HEK293 (cell line): Measurements from ENCODE around the gene THTPA.

Source experiments
- CTCF ChIA-PET: fragments of 350-600 bp; formaldehyde crosslinking; extraction: SDS; loops from one replicate; lab custom pipeline; 2021; ENCODE audit warnings: antibody characterized with exemption; lab: Yijun Ruan, JAX
- POLR2A ChIA-PET: fragments of 300-600 bp; formaldehyde crosslinking; extraction: SDS; loops from one replicate; lab custom pipeline; 2020; ENCODE audit warnings: antibody characterized with exemption, inconsistent platforms; lab: Yijun Ruan, JAX
- H3K27ac ChIP-seq: fragments of 200-500 bp; sonication (Bioruptor generic); 2 replicates; pipeline ENCODE4 v1.5.1; 2014; ENCODE audit warnings: low read depth, low read length, control low read depth, inconsistent platforms; ENCODE audit errors: extremely low read depth
- H3K36me3 ChIP-seq, 2 experiments: fragments of 200-500 bp in 1 of 2; sonication (Bioruptor generic) in 1 of 2; 1 replicate in 1 of 2; 2 replicates in 1 of 2; pipeline ENCODE4 v1.5.1; 2014 to 2017; ENCODE audit warnings: inconsistent platforms in 2 of 2, low read length in 2 of 2; ENCODE audit not compliant: control insufficient read depth in 2 of 2, insufficient read depth in 1 of 2
- H3K4me1 ChIP-seq: fragments of 200-500 bp; sonication (Bioruptor generic); 2 replicates; pipeline ENCODE4 v1.5.1; 2014; ENCODE audit warnings: mild to moderate bottlenecking, low read length, inconsistent platforms; ENCODE audit not compliant: control insufficient read depth, insufficient read depth
- H3K4me3 ChIP-seq: 2 replicates; pipeline ENCODE4 v1.5.1; 2011; ENCODE audit warnings: low read depth, mild to moderate bottlenecking, control low read depth, low read length, moderate library complexity
- H3K9me3 ChIP-seq: fragments of 200-500 bp; sonication (Bioruptor generic); 2 replicates; pipeline ENCODE4 v1.5.1; 2014; ENCODE audit warnings: low read depth, low read length, inconsistent platforms; ENCODE audit not compliant: control insufficient read depth, insufficient read depth
- AEBP2 ChIP-seq: fragments of 450-650 bp; formaldehyde crosslinking; IDR thresholded peaks from 2 replicates; pipeline ENCODE4 v1.5.1; 2016; ENCODE audit warnings: missing biosample characterization, missing genetic modification characterization, borderline replicate concordance
- GLI4 ChIP-seq: fragments of 450-650 bp; formaldehyde crosslinking; IDR thresholded peaks from 2 replicates; pipeline ENCODE4 v1.5.1; 2016; ENCODE audit warnings: missing biosample characterization, missing genetic modification characterization
- GLIS1 ChIP-seq: fragments of 450-650 bp; formaldehyde crosslinking; IDR thresholded peaks from 2 replicates; pipeline ENCODE4 v1.5.1; 2016; ENCODE audit warnings: missing biosample characterization, missing genetic modification characterization
- HIC1 ChIP-seq: fragments of 450-650 bp; formaldehyde crosslinking; IDR thresholded peaks from 2 replicates; pipeline ENCODE4 v1.5.1; 2016; ENCODE audit warnings: missing biosample characterization, missing genetic modification characterization
- KLF10 ChIP-seq: fragments of 450-650 bp; IDR thresholded peaks from 2 replicates; pipeline ENCODE4 v1.5.1; 2018; ENCODE audit warnings: missing biosample characterization, mild to moderate bottlenecking, missing genetic modification characterization
- PRDM1 ChIP-seq: fragments of 450-650 bp; formaldehyde crosslinking; IDR thresholded peaks from 2 replicates; pipeline ENCODE4; 2016; ENCODE audit warnings: missing biosample characterization, missing genetic modification characterization
- PRDM6 ChIP-seq: fragments of 450-650 bp; formaldehyde crosslinking; IDR thresholded peaks from 2 replicates; pipeline ENCODE4 v1.5.1; 2017; ENCODE audit warnings: missing biosample characterization, missing genetic modification characterization
- REPIN1 ChIP-seq: fragments of 450-650 bp; formaldehyde crosslinking; IDR thresholded peaks from 2 replicates; pipeline ENCODE4 v1.5.1; 2017; ENCODE audit warnings: missing biosample characterization, missing genetic modification characterization, low read depth
- SALL2 ChIP-seq: fragments of 450-650 bp; formaldehyde crosslinking; IDR thresholded peaks from 2 replicates; pipeline ENCODE4 v1.5.0; 2017; ENCODE audit warnings: missing biosample characterization, mild to moderate bottlenecking, missing genetic modification characterization, borderline replicate concordance
- ZIC2 ChIP-seq: fragments of 450-650 bp; formaldehyde crosslinking; IDR thresholded peaks from 2 replicates; pipeline ENCODE4 v1.5.1; 2016; ENCODE audit warnings: missing biosample characterization, missing genetic modification characterization
- ZNF16 ChIP-seq: fragments of 450-650 bp; formaldehyde crosslinking; IDR thresholded peaks from 2 replicates; pipeline ENCODE4 v1.5.1; 2016; ENCODE audit warnings: low read depth, missing biosample characterization, missing genetic modification characterization
- ZNF221 ChIP-seq: fragments of 450-650 bp; formaldehyde crosslinking; IDR thresholded peaks from 2 replicates; pipeline ENCODE4 v1.5.1; 2017; ENCODE audit warnings: missing biosample characterization, missing genetic modification characterization, borderline replicate concordance
- ZNF274 ChIP-seq, 2 experiments: fragments of 200-500 bp in 1 of 2; fragments of 450-650 bp in 1 of 2; sonication (Bioruptor generic) in 1 of 2; formaldehyde crosslinking in 1 of 2; IDR thresholded peaks; 2 replicates each; pipeline versions ENCODE4 v1.5.1 to v1.6.1; 2014 to 2016; ENCODE audit warnings: borderline replicate concordance in 1 of 2, inconsistent platforms in 1 of 2, low read length in 1 of 2, missing biosample characterization in 1 of 2, missing genetic modification characterization in 1 of 2
- ZNF37A ChIP-seq: fragments of 450-650 bp; IDR thresholded peaks from 2 replicates; pipeline ENCODE4 v1.5.1; 2018; ENCODE audit warnings: missing biosample characterization, missing genetic modification characterization
- ZNF501 ChIP-seq: fragments of 450-650 bp; formaldehyde crosslinking; IDR thresholded peaks from 2 replicates; pipeline ENCODE4 v1.5.1; 2016; ENCODE audit warnings: missing biosample characterization, missing genetic modification characterization
- ZNF518A ChIP-seq: fragments of 450-650 bp; formaldehyde crosslinking; conservative IDR thresholded peaks from 2 replicates; pipeline ENCODE4 v1.5.1; 2016; ENCODE audit warnings: low read depth, missing biosample characterization, missing genetic modification characterization
- ZNF530 ChIP-seq: fragments of 450-650 bp; formaldehyde crosslinking; IDR thresholded peaks from 2 replicates; pipeline ENCODE4 v1.5.1; 2016; ENCODE audit warnings: low read depth, missing biosample characterization, missing genetic modification characterization
- ZNF548 ChIP-seq: fragments of 450-650 bp; formaldehyde crosslinking; IDR thresholded peaks from 2 replicates; pipeline ENCODE4 v1.5.1; 2016; ENCODE audit warnings: missing biosample characterization, missing genetic modification characterization
- ZNF624 ChIP-seq: fragments of 450-650 bp; formaldehyde crosslinking; IDR thresholded peaks from 2 replicates; pipeline ENCODE4 v1.5.1; 2017; ENCODE audit warnings: missing biosample characterization, missing genetic modification characterization
- ZNF768 ChIP-seq: fragments of 450-650 bp; formaldehyde crosslinking; IDR thresholded peaks from 2 replicates; pipeline ENCODE4 v1.5.1; 2018; ENCODE audit warnings: missing biosample characterization, mild to moderate bottlenecking, missing genetic modification characterization

THTPA gene

GRCh38 chr14:23523229-23524016 lies 32.6 kb upstream of the THTPA start:
- Histone ChIP-seq H3K27ac (no peak overlapping the region), H3K4me3 (no peak overlapping the region), H3K36me3 (peaks cover 0 to 21% of the 10 kb centered on the region in 2 experiments; a peak in 2 of 3 replicates), H3K9me3 (no peaks in the 10 kb centered on the region), H3K4me1 (no peaks in the 10 kb centered on the region)
- TF ChIP-seq ZNF37A (tag by site-specific recombination), result no peak
- TF ChIP-seq ZIC2 (tag by site-specific recombination), result peak; percentile 78
- TF ChIP-seq GLI4 (tag by site-specific recombination), result no peak
- no peak for TF ChIP-seq ZNF16 (tag by site-specific recombination)
- no peak for TF ChIP-seq PRDM1 (tag by site-specific recombination)
- no peak for TF ChIP-seq ZNF501 (tag by site-specific recombination)
- TF ChIP-seq GLIS1 (tag by site-specific recombination), result peak; percentile 72
- no peak for TF ChIP-seq PRDM6 (tag by site-specific recombination)
- TF ChIP-seq ZNF274 (IDR thresholded peaks at IDR 0.05; ENCODE audit: low read length), result no peak
- TF ChIP-seq ZNF274 (tag by site-specific recombination; IDR thresholded peaks at IDR 0.05; ENCODE audit: borderline replicate concordance), result no peak
- ChIA-PET CTCF (interaction anchor here (0.6 kb wide), 1 partner anchor 36 kb away, joined by 3 read pairs; no protein-coding TSS in a partner anchor), POLR2A (no interaction called here)

GRCh38 chr14:23524954-23525353 lies 31.1 kb upstream of the THTPA start:
- TF ChIP-seq REPIN1 (tag by site-specific recombination), result no peak
- no peak for TF ChIP-seq ZNF768 (tag by site-specific recombination)
- TF ChIP-seq ZNF221, result no peak
- no peaks in the 10 kb centered on the region for H3K9me3 ChIP-seq
- H3K36me3 ChIP-seq, result peaks cover 0 to 24% of the 10 kb centered on the region in 2 experiments; a peak in 2 of 3 replicates
- POLR2A ChIA-PET, result no interaction called here
- H3K27ac ChIP-seq, result no peak overlapping the region
- H3K4me3 ChIP-seq, result no peak overlapping the region
- CTCF ChIA-PET, result interaction anchor here (0.8 kb wide), 1 partner anchor 35 kb away, joined by 3 read pairs; no protein-coding TSS in a partner anchor
- no peaks in the 10 kb centered on the region for H3K4me1 ChIP-seq

- H3K27ac ChIP-seq, result no peak overlapping the region
- H3K36me3 ChIP-seq, result peaks cover 0 to 24% of the 10 kb centered on the region in 2 experiments; a peak in 2 of 3 replicates
- ChIA-PET CTCF (interaction anchor here (0.8 kb wide), 1 partner anchor 35 kb away, joined by 3 read pairs; no protein-coding TSS in a partner anchor), POLR2A (no interaction called here)
- H3K4me3 ChIP-seq, result no peak overlapping the region
- no peaks in the 10 kb centered on the region for H3K4me1 ChIP-seq
- no peaks in the 10 kb centered on the region for H3K9me3 ChIP-seq
- TF ChIP-seq KLF10, result no peak
- TF ChIP-seq ZNF624 (tag by site-specific recombination), result no peak
- no peak for TF ChIP-seq HIC1
- no peak for TF ChIP-seq AEBP2 (tag by site-specific recombination)
- TF ChIP-seq ZNF548 (tag by site-specific recombination), result no peak
- no peak for TF ChIP-seq ZNF518A
- no peak for TF ChIP-seq SALL2 (tag by site-specific recombination)
- TF ChIP-seq ZNF530, result no peak
Observed at GRCh38 chr14:23525611-23526010, 30.5 kb upstream of the THTPA start.
